Pancreas (tissue), 10 donors: ENCODE results near the gene COPS9. TPM values are rescaled to one million over a fixed set of nuclear protein-coding genes. Genes with fewer than 3 reads are reported as not detected.

Experiments used
- ATAC-seq, 4 donors: fragments of 200-7000 bp; cut with Tn5 transposase; one replicate each; pipeline versions ENCODE4 v1.8.0 to v1.9.1; 2020; ENCODE audit warnings: mild to moderate bottlenecking in 4 of 4, moderate library complexity in 4 of 4
- DNase-seq, 6 donors: peaks; one replicate each; pipeline ENCODE4 v3.0.0-alpha.2; 2020
- FAIRE-seq: peaks from 2 replicates; lab custom pipeline; 2012; peaks lifted over from hg19 to GRCh38; lab: Jason Lieb, UNC
- H3K27ac ChIP-seq, 4 donors: fragments of 200-600 bp; sonication (generic); 1 replicate in 3 of 4; 2 replicates in 1 of 4; pipeline versions ENCODE4 v1.5.0 to v1.8.0; 2020
- H3K27me3 ChIP-seq, 4 donors: fragments of 200-600 bp; one replicate each; pipeline ENCODE4 v1.8.0; 2021
- H3K36me3 ChIP-seq, 3 donors: fragments of 200-600 bp; sonication (generic) in 1 of 3; one replicate each; pipeline versions ENCODE4 v1.5.0 to v1.8.0; 2020 to 2021
- H3K4me1 ChIP-seq, 3 donors: fragments of 200-600 bp; one replicate each; pipeline ENCODE4 v1.8.0; 2021
- H3K4me3 ChIP-seq, 4 donors: fragments of 200-600 bp; sonication (generic) in 2 of 4; one replicate each; pipeline versions ENCODE4 v1.5.0 to v1.8.0; 2020 to 2021
- H3K9me3 ChIP-seq, 4 donors: fragments of 200-600 bp; one replicate each; pipeline ENCODE4 v1.8.0; 2021
- WGBS, 2 donors: extraction: QIAGEN DNeasy Blood & Tissue Kit; methylation state at CpG; one replicate each; pipeline ENCODE4 v1.1.7; 2013; 5-methylcytosine and 5-hydroxymethylcytosine counted together
- intact Hi-C, 3 donors: fragments of 100-400 bp; cut with DNase I; formaldehyde crosslinking; loops; one replicate each; pipeline versions ENCODE4 v1.11.1 to v1.14.2; 2022
- polyA plus RNA-seq, 2 donors: library from polyadenylated mRNA; stranded (reverse); fragments of 200-250 nt; gene quantifications; one replicate each; pipeline ENCODE4 v1.2.3, GENCODE V29; 2013
- total RNA-seq, 6 donors: library from RNA; stranded (reverse); fragmentation: NEBNext Ultra II Directional in 4 of 6; extraction: Animal tissue kit (Norgen Biotek cat#: 25700) in 4 of 6; gene quantifications; one replicate each; pipeline versions ENCODE4 v1.2.1 to v1.2.4, GENCODE V29; 2021 to 2023
- TF ChIP-seq, protein P1 (sequence below), 4 donors: fragments of 200-600 bp; sonication (generic) in 3 of 4; IDR thresholded peaks; one replicate each; pipeline versions ENCODE4 v1.5.0 to v1.8.0; 2021; ENCODE audit warnings: antibody characterized with exemption in 4 of 4
- donor health status: healthy with polysubstance abuse.
- donor health status: DM: no; HTN: no; CAD: no; lungs with moderate emphysema.
- donor health status: DM: no; HTN: no; CAD: no.
- donor health status: control.
- donor health status: control.
- donor health status: Bipolar disorder and iron deficiency.
- donor health status: DM: yes; HTN: yes; CAD: no.
- donor health status: DM: no; HTN: no; CAD: no.
- donor health status: DM: no; HTN: no; CAD: no.
- donor health status: DM: yes; HTN: yes; CAD: no.

COPS9 gene
- total and polyA plus RNA-seq, 8 donors: 52.8 to 210 (median 60.1) TPM

DNA sequence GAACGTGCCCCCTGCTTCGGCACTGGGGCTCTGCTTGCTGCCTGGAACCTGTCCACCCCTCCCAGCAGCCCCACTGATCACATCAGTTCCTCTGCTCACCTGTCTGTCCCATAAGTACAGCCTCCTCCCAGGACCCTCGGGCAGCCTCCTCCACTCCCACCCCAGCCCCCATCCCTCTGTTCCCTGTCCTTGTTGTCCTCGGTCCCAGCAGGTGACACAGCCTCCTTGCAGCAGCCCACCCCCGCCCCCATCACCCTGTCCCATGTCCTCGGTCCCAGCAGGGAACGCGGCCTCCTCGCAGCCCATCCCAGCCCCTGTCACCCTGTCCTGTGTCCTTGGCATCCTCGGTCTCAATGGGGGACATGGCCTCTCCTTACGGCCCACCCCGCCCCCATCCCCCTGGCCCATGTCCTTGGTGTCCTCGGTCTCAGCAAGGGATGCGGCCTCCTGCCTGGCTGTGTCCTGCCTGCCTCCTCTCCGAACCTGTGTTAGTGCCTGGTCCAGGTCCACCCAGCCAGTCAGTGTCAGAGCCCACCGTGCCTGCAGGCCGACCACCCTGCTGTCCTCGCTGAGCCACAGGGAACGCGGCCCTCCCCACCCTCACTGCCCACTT lies 8.7 kb upstream of the COPS9 start:
- H3K36me3 ChIP-seq: no peaks in the 10 kb centered on the region
- 56 to 68% methylated on average over 20 of the region's 20 CpGs for WGBS, 2 donors
- TF ChIP-seq, protein P1, sequence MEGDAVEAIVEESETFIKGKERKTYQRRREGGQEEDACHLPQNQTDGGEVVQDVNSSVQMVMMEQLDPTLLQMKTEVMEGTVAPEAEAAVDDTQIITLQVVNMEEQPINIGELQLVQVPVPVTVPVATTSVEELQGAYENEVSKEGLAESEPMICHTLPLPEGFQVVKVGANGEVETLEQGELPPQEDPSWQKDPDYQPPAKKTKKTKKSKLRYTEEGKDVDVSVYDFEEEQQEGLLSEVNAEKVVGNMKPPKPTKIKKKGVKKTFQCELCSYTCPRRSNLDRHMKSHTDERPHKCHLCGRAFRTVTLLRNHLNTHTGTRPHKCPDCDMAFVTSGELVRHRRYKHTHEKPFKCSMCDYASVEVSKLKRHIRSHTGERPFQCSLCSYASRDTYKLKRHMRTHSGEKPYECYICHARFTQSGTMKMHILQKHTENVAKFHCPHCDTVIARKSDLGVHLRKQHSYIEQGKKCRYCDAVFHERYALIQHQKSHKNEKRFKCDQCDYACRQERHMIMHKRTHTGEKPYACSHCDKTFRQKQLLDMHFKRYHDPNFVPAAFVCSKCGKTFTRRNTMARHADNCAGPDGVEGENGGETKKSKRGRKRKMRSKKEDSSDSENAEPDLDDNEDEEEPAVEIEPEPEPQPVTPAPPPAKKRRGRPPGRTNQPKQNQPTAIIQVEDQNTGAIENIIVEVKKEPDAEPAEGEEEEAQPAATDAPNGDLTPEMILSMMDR (IDR thresholded peaks at IDR 0.05): no peak
- DNase-seq (peak in 1 of 6 donors; percentile 71), FAIRE-seq (no peak), ATAC-seq (no peak)
- no peak overlapping the region for H3K27ac ChIP-seq
- H3K4me1 ChIP-seq: no peaks in the 10 kb centered on the region
- H3K4me3 ChIP-seq: no peak overlapping the region
- no peaks in the 10 kb centered on the region for H3K27me3 ChIP-seq
- intact Hi-C loops: loop anchor here (5.0 to 10.0 kb wide), 3 partner anchors 80 to 1110 kb away; no protein-coding TSS in a partner anchor
- H3K9me3 ChIP-seq: no peaks in the 10 kb centered on the region

DNA sequence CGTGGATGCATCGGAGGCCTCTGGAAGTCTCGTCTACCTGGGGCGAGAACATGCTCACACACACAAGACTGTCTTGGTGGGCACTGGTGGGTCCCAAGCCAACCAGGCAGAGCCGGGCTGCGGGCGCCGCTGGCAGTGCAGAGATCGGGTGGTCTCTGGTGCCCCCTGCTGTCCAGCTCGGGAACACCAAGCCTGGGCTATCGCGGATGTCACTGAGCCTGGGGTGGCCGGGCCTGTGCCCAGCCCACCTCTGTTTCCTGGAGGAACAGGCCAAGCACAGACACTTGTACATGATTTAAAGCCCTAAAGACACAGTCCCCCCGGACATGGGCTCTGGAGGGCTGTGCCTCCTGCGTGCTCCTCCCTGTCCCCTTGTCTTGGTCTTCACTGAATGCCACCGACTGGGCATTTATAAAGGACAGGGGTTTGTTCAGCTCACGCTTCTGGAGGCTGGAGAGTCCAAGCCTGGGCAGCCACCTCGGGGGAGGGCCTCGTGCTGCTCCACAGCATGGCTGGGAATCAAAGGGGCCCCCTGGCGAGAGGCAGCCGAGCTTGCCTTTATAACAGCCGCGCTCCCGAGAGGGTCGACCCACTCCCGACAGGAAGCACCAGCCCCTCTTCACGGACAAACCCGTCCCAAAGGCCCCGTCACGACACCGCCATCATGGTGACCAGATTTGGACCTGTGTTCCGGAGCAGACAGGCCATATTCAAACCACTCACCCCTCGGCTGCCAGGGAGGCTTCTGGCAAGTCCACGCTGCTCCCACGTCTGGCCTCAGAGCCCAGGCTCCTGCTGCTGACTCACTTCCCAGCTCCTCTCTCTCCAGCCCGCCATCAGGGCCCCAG lies 7.9 kb upstream of the COPS9 start:
- no peak overlapping the region for H3K27ac ChIP-seq
- intact Hi-C loops: loop anchor here in 2 of 3 donors (2.0 to 10.0 kb wide), 3 partner anchors 79 to 1109 kb away; no protein-coding TSS in a partner anchor
- H3K9me3 ChIP-seq: no peaks in the 10 kb centered on the region
- FAIRE-seq (no peak), ATAC-seq (peak; percentile 71 to 98 (median 94)), DNase-seq (peak; percentile 44 to 93 (median 79))
- H3K4me3 ChIP-seq: no peak overlapping the region
- no peaks in the 10 kb centered on the region for H3K4me1 ChIP-seq
- no peaks in the 10 kb centered on the region for H3K27me3 ChIP-seq
- TF ChIP-seq, protein P1 (IDR thresholded peaks at IDR 0.05): peak; percentile 87 to 95 (median 90)
- no peaks in the 10 kb centered on the region for H3K36me3 ChIP-seq
- WGBS, 2 donors: 28 to 37% methylated on average over 34 to 36 of the region's 36 CpGs

DNA sequence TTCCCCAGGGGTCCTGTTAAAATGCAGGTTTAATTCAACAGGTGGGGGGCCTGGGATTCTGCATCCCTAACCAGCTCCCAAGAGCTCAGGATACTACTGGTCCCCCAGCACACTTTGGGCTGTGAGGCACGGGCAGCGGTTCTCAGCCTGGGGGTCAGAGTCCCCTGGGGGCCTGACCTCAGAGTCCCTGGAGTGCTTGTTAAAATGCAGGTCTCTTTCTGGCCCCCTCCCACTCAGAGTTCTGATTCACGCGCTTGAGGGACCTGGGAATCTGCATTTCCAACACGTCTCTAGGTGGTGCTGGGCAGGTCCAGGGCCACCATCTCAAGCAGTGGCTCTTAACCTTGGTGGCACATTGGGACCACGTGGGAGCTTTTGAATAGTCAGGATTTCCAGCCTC lies 7.2 kb upstream of the COPS9 start:
- no peaks in the 10 kb centered on the region for H3K9me3 ChIP-seq
- FAIRE-seq: no peak
- no peak overlapping the region for H3K4me3 ChIP-seq
- no peak overlapping the region for H3K27ac ChIP-seq
- intact Hi-C loops: loop anchor here in 2 of 3 donors (2.0 to 10.0 kb wide), 3 partner anchors 78 to 1108 kb away; no protein-coding TSS in a partner anchor
- H3K36me3 ChIP-seq: no peaks in the 10 kb centered on the region
- H3K4me1 ChIP-seq: no peaks in the 10 kb centered on the region
- DNase-seq: peak in 1 of 6 donors; percentile 30
- peak in 2 of 4 donors; percentile 13 to 14 for ATAC-seq
- 57 to 66% methylated on average over 6 of the region's 6 CpGs for WGBS, 2 donors
- H3K27me3 ChIP-seq: no peaks in the 10 kb centered on the region
- TF ChIP-seq, protein P1 (IDR thresholded peaks at IDR 0.05): no peak

DNA sequence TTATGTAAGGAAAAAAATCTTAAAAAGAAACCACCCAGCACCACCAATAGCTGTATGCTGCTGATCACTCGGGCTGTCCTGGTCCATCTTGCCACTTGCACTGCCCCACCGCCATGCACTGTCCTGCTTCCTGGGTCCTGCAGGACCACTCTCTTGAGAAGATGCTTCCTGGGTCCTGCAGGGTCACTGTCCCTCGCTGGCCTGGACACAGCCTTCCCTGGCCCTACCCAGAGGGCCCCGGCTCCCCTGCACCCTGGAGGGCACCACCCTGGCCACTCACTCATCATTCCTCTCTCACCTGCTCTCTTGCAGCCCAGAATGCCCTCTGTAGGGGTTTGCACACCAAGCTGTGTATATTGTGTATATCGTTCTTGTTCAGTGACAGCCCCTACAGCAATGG lies 6.8 kb upstream of the COPS9 start:
- Histone ChIP-seq H3K4me1 (no peaks in the 10 kb centered on the region), H3K27me3 (no peaks in the 10 kb centered on the region), H3K36me3 (no peaks in the 10 kb centered on the region), H3K4me3 (no peak overlapping the region), H3K27ac (no peak overlapping the region), H3K9me3 (no peaks in the 10 kb centered on the region)
- no peak for FAIRE-seq
- peak in 1 of 6 donors; percentile 32 for DNase-seq
- TF ChIP-seq, protein P1 (IDR thresholded peaks at IDR 0.05): no peak
- WGBS, 2 donors: 64 to 73% methylated on average over 5 of the region's 5 CpGs
- intact Hi-C loops: loop anchor here in 2 of 3 donors (2.0 to 10.0 kb wide), 3 partner anchors 78 to 1108 kb away; no protein-coding TSS in a partner anchor
- no peak for ATAC-seq
